ENCODE measurements around the gene CREB3L4.

The CREB3L4 gene

DNA sequence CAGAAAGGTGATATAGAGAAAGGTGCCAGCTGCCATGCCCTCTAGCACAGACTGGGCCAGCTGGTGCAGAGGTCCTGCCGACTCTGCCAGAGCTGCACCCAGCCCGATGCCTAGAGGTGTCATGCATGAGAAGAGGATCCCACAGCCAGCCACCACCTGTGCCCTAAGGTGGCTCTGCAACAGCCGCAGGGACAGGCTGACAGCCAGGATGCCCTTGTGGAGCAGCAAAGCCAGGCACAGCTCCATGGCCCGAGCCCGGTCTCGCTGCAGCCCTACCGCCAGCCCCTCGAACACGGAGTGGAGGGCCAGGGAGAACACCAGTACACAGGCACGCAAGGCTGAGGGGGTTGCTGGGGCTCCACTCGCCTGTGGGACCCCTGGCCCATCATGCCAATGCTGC is 7.5 kb upstream of the CREB3L4 start:
- WGBS (ENCODE audit: insufficient coverage, insufficient read length), result no CpG with 5 or more reads among the region's 11 CpGs
- H3K27ac ChIP-seq (ENCODE audit: low read length), result no peak overlapping the region
- H3K9me3 ChIP-seq (ENCODE audit: control insufficient read depth, insufficient read depth, low read length), result no peaks in the 10 kb centered on the region
- DNase-seq (ENCODE audit: low read depth, low spot score), result no peak
- no peaks in the 10 kb centered on the region; the same call in 1 of the 2 replicates for H3K4me1 ChIP-seq (ENCODE audit: control insufficient read depth, insufficient read depth, low read length)
- H3K27me3 ChIP-seq (ENCODE audit: control insufficient read depth, insufficient read depth, low read length), result no peaks in the 10 kb centered on the region
- no peak overlapping the region for H3K4me3 ChIP-seq (ENCODE audit: low read length)
- peaks cover 13% of the 10 kb centered on the region for H3K36me3 ChIP-seq (ENCODE audit: control insufficient read depth, insufficient read depth, low read length)

DNA sequence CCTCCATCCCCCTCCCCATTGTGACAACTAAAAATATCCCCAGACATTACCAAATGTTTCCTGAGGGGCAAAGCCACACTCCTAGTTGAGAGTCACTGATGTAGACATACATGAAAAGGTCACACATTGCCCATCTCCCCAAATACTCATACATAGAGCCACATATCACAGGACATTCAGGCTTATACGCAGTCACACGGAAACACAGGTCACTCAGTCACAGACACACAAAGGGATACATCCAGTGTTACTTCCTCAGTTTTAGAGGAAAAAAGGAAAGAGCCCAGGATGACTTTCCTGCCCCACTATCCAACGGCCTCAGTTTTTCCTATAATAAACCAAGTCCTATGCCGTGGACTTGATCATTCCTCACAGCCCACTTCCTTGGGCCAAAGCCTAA is 6.3 kb upstream of the CREB3L4 start:
- DNase-seq (ENCODE audit: low read depth, low spot score), result no peak
- no peaks in the 10 kb centered on the region for H3K27me3 ChIP-seq (ENCODE audit: control insufficient read depth, insufficient read depth, low read length)
- no peaks in the 10 kb centered on the region; the same call in 1 of the 2 replicates for H3K4me1 ChIP-seq (ENCODE audit: control insufficient read depth, insufficient read depth, low read length)
- no peak overlapping the region for H3K27ac ChIP-seq (ENCODE audit: low read length)
- no peak overlapping the region; the same call in 1 of the 2 replicates for H3K4me3 ChIP-seq (ENCODE audit: low read length)
- peaks cover 13% of the 10 kb centered on the region for H3K36me3 ChIP-seq (ENCODE audit: control insufficient read depth, insufficient read depth, low read length)
- WGBS (ENCODE audit: insufficient coverage, insufficient read length), result no CpG with 5 or more reads among the region's 4 CpGs
- H3K9me3 ChIP-seq (ENCODE audit: control insufficient read depth, insufficient read depth, low read length), result no peaks in the 10 kb centered on the region

GRCh38 chr1:153962088-153963029 is 5.3 kb upstream of the CREB3L4 start:
- no peak overlapping the region for H3K27ac ChIP-seq (ENCODE audit: low read length)
- no peak for DNase-seq (ENCODE audit: low read depth, low spot score)
- H3K9me3 ChIP-seq (ENCODE audit: control insufficient read depth, insufficient read depth, low read length), result no peaks in the 10 kb centered on the region
- peaks cover 13% of the 10 kb centered on the region for H3K36me3 ChIP-seq (ENCODE audit: control insufficient read depth, insufficient read depth, low read length)
- H3K4me1 ChIP-seq (ENCODE audit: control insufficient read depth, insufficient read depth, low read length), result no peaks in the 10 kb centered on the region; the same call in 1 of the 2 replicates
- no CpG with 5 or more reads among the region's 16 CpGs for WGBS (ENCODE audit: insufficient coverage, insufficient read length)
- H3K27me3 ChIP-seq (ENCODE audit: control insufficient read depth, insufficient read depth, low read length), result no peaks in the 10 kb centered on the region
- peak overlapping the region; percentile 87; the same call in 1 of the 2 replicates for H3K4me3 ChIP-seq (ENCODE audit: low read length)

DNA sequence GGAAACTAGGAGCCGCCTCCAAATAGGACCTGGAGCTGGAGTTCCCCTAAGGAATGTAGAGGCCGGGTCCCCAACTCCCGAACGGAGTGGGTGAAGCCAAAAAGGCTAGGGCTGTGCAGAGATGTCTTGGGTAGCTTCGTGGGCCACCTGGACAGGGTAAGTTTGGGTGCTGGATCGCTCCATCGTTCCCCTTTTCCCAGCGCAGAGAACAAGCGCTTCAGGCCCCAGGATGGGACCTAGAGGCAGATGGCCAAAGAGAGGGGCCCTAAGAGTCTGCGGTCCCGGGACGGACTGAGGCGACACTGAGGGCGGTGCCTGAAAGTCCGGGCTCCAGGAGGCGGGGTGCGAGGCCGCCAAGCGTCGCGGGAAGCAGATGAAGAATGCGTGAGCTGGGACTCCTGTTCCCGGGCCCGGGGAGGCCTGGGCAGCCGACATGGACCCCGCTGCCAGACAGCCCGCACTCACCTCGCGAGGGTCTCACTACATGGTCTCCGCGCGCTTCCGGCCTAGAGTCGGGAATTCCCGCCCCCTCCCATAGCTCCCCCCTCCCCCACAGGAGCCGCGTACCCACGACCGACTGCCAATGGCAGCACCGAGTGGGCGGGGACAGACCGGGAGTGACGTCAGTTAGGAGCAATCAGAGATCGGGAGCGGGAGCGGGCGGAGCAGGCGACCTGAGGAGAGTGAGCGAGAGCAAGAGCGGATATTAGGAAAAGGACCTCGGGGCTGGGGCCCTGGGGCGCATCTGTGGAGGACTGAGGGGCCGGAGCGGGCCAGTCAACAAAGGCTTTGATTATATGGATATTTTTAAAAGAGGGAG is 4.5 kb upstream of the CREB3L4 start, which contains the start of gene SLC39A1:
SLC39A1 (minus strand) TSS at position 508 of the 820 bp plus-strand sequence. CDS start 822 bp downstream, outside the sequence.
- DNase-seq (ENCODE audit: low read depth, low spot score), result peak; percentile 96
- WGBS (ENCODE audit: insufficient coverage, insufficient read length), result no CpG with 5 or more reads among the region's 54 CpGs
- Histone ChIP-seq H3K4me1 (ENCODE audit: control insufficient read depth, insufficient read depth, low read length) (no peaks in the 10 kb centered on the region; the same call in 1 of the 2 replicates), H3K27ac (ENCODE audit: low read length) (peak within 1 kb of the TSS; percentile 36), H3K27me3 (ENCODE audit: control insufficient read depth, insufficient read depth, low read length) (no peaks in the 10 kb centered on the region), H3K4me3 (ENCODE audit: low read length) (peak within 1 kb of the TSS; percentile 87), H3K36me3 (ENCODE audit: control insufficient read depth, insufficient read depth, low read length) (peaks cover 13% of the 10 kb centered on the region), H3K9me3 (ENCODE audit: control insufficient read depth, insufficient read depth, low read length) (no peaks in the 10 kb centered on the region)

DNA sequence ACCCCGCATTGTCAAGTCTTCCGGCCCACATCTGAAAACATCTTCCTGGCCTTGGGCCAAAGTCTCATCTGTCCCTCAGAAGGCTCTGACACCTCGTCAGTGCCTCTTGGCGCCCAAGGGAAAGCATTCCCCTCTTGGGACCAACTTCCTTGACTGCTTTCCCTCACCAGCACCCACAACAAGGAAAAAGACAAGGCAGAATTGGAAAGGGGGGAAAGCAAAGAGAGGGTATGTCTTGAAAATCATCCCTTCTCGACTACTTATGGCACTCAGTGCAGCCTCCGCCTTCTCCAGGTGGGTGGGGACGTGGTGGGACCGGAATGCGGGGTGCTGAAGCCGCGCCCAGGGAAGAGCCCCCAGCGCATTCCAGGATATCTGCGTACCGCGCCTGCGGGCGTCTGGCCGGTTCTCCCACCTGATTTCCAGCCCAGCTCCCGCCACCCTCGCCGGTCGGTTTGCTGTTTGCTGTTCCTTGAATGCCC is 3.8 kb upstream of the CREB3L4 start:
- H3K27ac ChIP-seq (ENCODE audit: low read length), result peak overlapping the region; percentile 36
- peaks cover 13% of the 10 kb centered on the region for H3K36me3 ChIP-seq (ENCODE audit: control insufficient read depth, insufficient read depth, low read length)
- DNase-seq (ENCODE audit: low read depth, low spot score), result no peak
- WGBS (ENCODE audit: insufficient coverage, insufficient read length), result no CpG with 5 or more reads among the region's 22 CpGs
- H3K9me3 ChIP-seq (ENCODE audit: control insufficient read depth, insufficient read depth, low read length), result no peaks in the 10 kb centered on the region
- H3K4me3 ChIP-seq (ENCODE audit: low read length), result peak overlapping the region; percentile 87; the same call in 1 of the 2 replicates
- H3K4me1 ChIP-seq (ENCODE audit: control insufficient read depth, insufficient read depth, low read length), result no peaks in the 10 kb centered on the region; the same call in 1 of the 2 replicates
- H3K27me3 ChIP-seq (ENCODE audit: control insufficient read depth, insufficient read depth, low read length), result no peaks in the 10 kb centered on the region

DNA sequence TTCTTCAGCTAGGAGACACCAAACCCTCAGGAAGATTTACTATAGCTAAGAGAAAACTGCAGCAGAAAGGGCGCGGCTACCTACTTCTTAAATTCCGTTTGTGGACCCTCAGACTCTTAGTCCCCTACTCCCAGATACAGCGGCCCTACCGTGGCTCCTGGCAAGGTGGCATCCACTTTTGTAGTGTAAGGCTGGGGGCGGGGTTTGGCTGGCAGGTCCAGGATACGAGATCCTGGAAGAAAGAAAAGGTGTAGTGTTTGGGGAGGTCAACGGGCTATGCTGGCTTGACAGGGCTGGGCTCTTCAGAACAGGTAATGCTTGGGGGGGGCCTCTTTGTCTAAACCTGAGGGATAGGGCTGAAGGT is 280 bp downstream of the CREB3L4 start:
- Histone ChIP-seq H3K4me3 (ENCODE audit: low read length) (peak overlapping the region; percentile 19; the same call in 1 of the 2 replicates), H3K27ac (ENCODE audit: low read length) (no peak overlapping the region), H3K9me3 (ENCODE audit: control insufficient read depth, insufficient read depth, low read length) (no peaks in the 10 kb centered on the region), H3K27me3 (ENCODE audit: control insufficient read depth, insufficient read depth, low read length) (no peaks in the 10 kb centered on the region), H3K4me1 (ENCODE audit: control insufficient read depth, insufficient read depth, low read length) (no peaks in the 10 kb centered on the region), H3K36me3 (ENCODE audit: control insufficient read depth, insufficient read depth, low read length) (no peaks in the 10 kb centered on the region)
- WGBS (ENCODE audit: insufficient coverage, insufficient read length), result no CpG with 5 or more reads among the region's 8 CpGs
- no peak for DNase-seq (ENCODE audit: low read depth, low spot score)

DNA sequence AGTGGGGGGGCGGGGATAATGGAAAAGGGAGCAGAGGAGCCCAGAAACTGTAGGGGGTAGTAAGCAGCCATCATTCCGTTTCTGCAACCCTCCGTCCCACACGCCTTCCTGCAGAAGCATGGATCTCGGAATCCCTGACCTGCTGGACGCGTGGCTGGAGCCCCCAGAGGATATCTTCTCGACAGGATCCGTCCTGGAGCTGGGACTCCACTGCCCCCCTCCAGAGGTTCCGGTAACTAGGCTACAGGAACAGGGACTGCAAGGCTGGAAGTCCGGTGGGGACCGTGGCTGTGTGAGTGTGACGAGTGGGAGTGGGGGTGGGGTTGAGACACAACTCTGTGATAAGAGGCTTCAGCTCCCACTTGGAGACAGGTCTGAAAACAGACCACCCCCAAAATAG is 706 bp downstream of the CREB3L4 start:
- no peak for DNase-seq (ENCODE audit: low read depth, low spot score)
- Histone ChIP-seq H3K4me3 (ENCODE audit: low read length) (peak overlapping the region; percentile 5; the same call in 1 of the 2 replicates), H3K36me3 (ENCODE audit: control insufficient read depth, insufficient read depth, low read length) (no peaks in the 10 kb centered on the region; the same call in 1 of the 2 replicates), H3K27me3 (ENCODE audit: control insufficient read depth, insufficient read depth, low read length) (no peaks in the 10 kb centered on the region), H3K4me1 (ENCODE audit: control insufficient read depth, insufficient read depth, low read length) (no peaks in the 10 kb centered on the region), H3K9me3 (ENCODE audit: control insufficient read depth, insufficient read depth, low read length) (no peaks in the 10 kb centered on the region), H3K27ac (ENCODE audit: low read length) (no peak overlapping the region)
- WGBS (ENCODE audit: insufficient coverage, insufficient read length), result no CpG with 5 or more reads among the region's 13 CpGs

DNA sequence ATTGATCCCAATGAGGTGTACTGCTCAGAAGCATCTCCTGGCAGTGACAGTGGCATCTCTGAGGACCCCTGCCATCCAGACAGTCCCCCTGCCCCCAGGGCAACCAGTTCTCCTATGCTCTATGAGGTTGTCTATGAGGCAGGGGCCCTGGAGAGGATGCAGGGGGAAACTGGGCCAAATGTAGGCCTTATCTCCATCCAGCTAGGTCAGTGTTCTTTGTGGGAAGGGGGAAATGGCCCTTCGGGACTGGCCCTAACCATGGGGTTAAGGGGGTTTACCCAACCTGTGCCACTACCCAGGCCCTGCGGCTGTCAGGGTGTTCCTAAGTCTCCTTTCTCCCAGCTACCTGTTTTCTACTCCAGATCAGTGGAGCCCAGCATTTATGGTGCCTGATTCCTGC is 1.3 kb downstream of the CREB3L4 start:
- Histone ChIP-seq H3K27ac (ENCODE audit: low read length) (no peak overlapping the region), H3K4me3 (ENCODE audit: low read length) (no peak overlapping the region)

DNA sequence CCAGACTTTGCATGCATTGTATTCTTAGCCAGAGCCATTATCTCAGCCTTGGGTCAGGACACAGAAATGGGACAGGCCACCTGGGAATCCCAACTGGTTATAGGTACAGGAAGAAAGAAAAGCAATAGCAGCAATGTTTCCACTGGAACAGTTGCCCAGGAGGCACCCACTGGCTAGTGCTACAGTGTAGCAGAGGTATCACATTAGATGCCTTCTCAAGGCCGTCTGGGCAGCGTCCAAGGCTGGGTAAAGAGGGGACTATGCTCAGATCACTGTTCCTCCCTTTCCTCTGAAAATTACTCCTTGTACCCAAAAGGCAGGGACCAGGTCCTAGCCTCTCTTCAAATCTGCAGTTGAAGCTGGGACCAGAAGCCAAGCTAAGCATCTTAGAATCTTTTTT is 2.6 kb downstream of the CREB3L4 start:
- no peaks in the 10 kb centered on the region for H3K27me3 ChIP-seq (ENCODE audit: control insufficient read depth, insufficient read depth, low read length)
- no peaks in the 10 kb centered on the region for H3K4me1 ChIP-seq (ENCODE audit: control insufficient read depth, insufficient read depth, low read length)
- H3K27ac ChIP-seq (ENCODE audit: low read length), result no peak overlapping the region
- no peak overlapping the region for H3K4me3 ChIP-seq (ENCODE audit: low read length)
- H3K36me3 ChIP-seq (ENCODE audit: control insufficient read depth, insufficient read depth, low read length), result peaks cover 7% of the 10 kb centered on the region; the same call in 1 of the 2 replicates
- no CpG with 5 or more reads among the region's 2 CpGs for WGBS (ENCODE audit: insufficient coverage, insufficient read length)
- H3K9me3 ChIP-seq (ENCODE audit: control insufficient read depth, insufficient read depth, low read length), result no peaks in the 10 kb centered on the region
- DNase-seq (ENCODE audit: low read depth, low spot score), result no peak

More for the DNA sequence above, 1.3 kb downstream of the CREB3L4 start:
- Histone ChIP-seq H3K4me1 (ENCODE audit: control insufficient read depth, insufficient read depth, low read length) (no peaks in the 10 kb centered on the region), H3K36me3 (ENCODE audit: control insufficient read depth, insufficient read depth, low read length) (peaks cover 3% of the 10 kb centered on the region; the same call in 1 of the 2 replicates), H3K27me3 (ENCODE audit: control insufficient read depth, insufficient read depth, low read length) (no peaks in the 10 kb centered on the region), H3K9me3 (ENCODE audit: control insufficient read depth, insufficient read depth, low read length) (no peaks in the 10 kb centered on the region)
- WGBS (ENCODE audit: insufficient coverage, insufficient read length), result no CpG with 5 or more reads among the region's 2 CpGs
- no peak for DNase-seq (ENCODE audit: low read depth, low spot score)

DNA sequence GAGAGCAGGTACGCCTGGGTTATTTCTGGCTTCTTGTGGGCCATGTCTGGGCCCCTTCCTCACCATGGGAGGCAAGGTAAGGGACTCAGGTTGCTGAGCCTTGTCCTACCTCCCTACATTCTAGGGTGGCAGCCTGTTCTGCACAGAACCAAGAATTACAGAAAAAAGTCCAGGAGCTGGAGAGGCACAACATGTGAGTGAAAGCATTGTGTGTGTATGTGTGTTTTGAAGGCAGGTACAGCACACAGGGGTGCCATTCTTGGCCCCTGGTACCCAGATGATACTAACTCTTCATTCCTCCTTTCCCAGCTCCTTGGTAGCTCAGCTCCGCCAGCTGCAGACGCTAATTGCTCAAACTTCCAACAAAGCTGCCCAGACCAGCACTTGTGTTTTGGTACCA is 5.4 kb downstream of the CREB3L4 start:
- Histone ChIP-seq H3K4me3 (ENCODE audit: low read length) (no peak overlapping the region), H3K27ac (ENCODE audit: low read length) (no peak overlapping the region), H3K4me1 (ENCODE audit: control insufficient read depth, insufficient read depth, low read length) (no peaks in the 10 kb centered on the region), H3K27me3 (ENCODE audit: control insufficient read depth, insufficient read depth, low read length) (no peaks in the 10 kb centered on the region), H3K36me3 (ENCODE audit: control insufficient read depth, insufficient read depth, low read length) (peaks cover 10% of the 10 kb centered on the region; the same call in 1 of the 2 replicates), H3K9me3 (ENCODE audit: control insufficient read depth, insufficient read depth, low read length) (no peaks in the 10 kb centered on the region)
- DNase-seq (ENCODE audit: low read depth, low spot score), result no peak
- whole genome bisulfite sequencing (ENCODE audit: insufficient coverage, insufficient read length), result no CpG with 5 or more reads among the region's 3 CpGs
